NCI-H2196 treated with DMSO at 0.1 percent for 48 hours (cell line): ENCODE measurements around the gene MAST2.
A peak's percentile ranks its signal among the peaks of the same experiment; 100 is the strongest.

Experiments used
- DNase-seq: peaks from one replicate; lab custom pipeline; 2025; ENCODE audit not compliant: unreplicated experiment; lab: John Stamatoyannopoulos, UW

The MAST2 gene

GRCh38 chr1:46013581-46013980 is 210.2 kb downstream of the MAST2 start:
- no peak for DNase-seq

- no peak for DNase-seq
These were observed 214.6 kb downstream of the MAST2 start for GRCh38 chr1:46017876-46018503.

DNA sequence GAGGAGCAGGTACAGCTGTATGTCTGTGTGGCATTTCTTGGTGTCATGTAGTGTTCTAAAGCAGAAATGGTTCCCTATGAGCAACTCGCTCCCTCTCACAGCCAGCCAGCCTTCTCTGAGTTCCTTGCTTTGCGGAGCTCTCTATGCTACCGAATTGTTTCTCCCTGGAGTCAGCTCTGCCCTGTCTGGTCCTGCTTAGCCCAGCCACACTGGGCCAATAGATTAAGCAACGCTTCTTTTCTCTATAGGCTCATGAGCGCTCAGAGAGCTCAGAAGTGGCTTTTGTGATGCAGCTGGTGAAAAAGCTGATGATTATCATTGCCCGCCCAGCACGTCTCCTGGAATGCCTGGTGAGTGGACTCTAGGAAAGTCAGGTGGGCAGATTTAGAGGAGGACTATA is 215.9 kb downstream of the MAST2 start:
- no peak for DNase-seq

GRCh38 chr1:46020010-46020409 is 216.6 kb downstream of the MAST2 start:
- no peak for DNase-seq

- peak; percentile 15 for DNase-seq
These were observed 217.9 kb downstream of the MAST2 start for GRCh38 chr1:46021046-46021996.

- no peak for DNase-seq
These were observed 223.1 kb downstream of the MAST2 start for GRCh38 chr1:46026531-46026930.

GRCh38 chr1:46027788-46028573 is 224.6 kb downstream of the MAST2 start:
- no peak for DNase-seq

DNA sequence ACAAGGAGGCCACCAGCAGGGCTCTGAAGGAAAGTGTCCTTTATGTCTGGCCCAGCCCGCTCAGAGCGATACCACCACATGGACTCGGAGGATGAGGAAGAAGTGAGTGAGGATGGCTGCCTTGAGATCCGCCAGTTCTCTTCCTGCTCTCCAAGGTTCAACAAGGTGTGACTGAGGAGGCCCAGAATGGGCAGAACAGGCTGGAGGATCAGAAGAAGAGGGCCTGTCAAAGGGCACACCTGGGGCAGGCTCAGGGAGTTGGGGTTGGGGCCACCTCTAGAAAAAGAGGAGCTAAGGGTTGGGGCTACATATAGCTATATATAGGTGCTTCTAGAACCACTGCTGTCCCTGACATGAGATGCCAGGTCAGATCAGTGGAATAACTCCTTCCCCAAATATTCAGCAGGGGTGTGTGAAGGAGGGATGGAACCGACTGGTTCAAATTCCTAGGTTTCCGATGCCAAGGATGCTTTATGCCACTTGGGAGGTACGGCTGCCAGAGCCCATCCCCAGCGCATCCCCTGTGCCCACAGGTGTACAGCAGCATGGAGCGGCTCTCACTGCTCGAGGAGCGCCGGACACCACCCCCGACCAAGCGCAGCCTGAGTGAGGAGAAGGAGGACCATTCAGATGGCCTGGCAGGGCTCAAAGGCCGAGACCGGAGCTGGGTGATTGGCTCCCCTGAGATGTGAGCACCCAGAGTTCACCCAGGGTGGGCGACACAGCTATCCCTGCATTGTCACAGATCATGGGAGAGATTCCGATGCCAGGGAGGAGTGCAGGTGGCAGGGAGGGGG is 226.9 kb downstream of the MAST2 start:
- no peak for DNase-seq

GRCh38 chr1:46030876-46031660 is 227.7 kb downstream of the MAST2 start:
- DNase-seq, result no peak

DNA sequence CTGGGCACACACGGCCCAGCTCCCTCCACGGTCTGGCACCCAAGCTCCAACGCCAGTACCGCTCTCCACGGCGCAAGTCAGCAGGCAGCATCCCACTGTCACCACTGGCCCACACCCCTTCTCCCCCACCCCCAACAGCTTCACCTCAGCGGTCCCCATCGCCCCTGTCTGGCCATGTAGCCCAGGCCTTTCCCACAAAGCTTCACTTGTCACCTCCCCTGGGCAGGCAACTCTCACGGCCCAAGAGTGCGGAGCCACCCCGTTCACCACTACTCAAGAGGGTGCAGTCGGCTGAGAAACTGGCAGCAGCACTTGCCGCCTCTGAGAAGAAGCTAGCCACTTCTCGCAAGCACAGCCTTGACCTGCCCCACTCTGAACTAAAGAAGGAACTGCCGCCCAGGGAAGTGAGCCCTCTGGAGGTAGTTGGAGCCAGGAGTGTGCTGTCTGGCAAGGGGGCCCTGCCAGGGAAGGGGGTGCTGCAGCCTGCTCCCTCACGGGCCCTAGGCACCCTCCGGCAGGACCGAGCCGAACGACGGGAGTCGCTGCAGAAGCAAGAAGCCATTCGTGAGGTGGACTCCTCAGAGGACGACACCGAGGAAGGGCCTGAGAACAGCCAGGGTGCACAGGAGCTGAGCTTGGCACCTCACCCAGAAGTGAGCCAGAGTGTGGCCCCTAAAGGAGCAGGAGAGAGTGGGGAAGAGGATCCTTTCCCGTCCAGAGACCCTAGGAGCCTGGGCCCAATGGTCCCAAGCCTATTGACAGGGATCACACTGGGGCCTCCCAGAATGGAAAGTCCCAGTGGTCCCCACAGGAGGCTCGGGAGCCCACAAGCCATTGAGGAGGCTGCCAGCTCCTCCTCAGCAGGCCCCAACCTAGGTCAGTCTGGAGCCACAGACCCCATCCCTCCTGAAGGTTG is 231.4 kb downstream of the MAST2 start:
- no peak for DNase-seq

DNA sequence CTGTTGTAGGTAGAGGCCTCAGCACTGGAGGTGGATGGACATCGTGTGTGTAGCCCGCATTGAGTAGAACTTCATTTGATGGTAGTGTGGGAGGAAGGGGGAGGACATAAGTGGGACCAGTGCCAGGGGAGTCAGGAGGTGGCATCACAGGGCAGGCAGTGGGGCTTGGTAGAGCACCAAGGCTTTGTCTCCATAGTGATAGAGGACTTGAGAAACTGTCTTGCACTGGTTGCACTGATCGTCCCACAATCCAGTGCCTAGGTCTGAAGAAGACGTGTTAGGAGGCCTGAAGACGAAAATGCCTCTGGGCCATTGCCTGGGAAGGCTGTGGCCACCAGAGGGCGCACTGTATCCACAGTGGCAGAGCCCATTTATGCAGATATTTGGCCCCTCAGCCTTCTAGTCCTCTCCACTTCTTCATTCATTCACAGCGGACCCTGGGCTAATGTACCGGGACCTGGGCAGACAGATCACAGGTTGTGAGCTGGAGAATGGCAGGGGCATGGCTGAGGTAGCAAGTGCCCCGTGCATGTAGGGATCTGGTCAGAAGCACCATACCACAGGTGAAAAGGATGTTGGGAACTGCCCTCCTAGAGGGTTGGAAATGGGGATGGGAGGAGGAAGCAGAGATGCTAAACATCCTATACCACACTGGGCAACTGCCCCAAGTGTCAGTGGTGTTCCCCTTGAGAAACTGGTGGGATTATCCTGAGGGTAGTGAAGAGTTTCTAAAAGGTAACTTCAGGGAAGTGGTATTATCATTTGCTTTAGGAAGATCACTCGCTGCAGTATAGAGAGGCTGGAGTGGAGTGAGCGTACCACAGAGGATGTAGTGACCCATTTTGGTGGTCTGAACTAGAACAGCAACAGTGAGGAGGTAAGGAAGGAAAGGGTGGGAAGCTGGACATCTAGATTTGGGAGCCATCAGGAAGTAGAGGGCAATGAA is 233.8 kb downstream of the MAST2 start:
- DNase-seq, result peak; percentile 58

- peak; percentile 90 for DNase-seq
These were observed 236.2 kb downstream of the MAST2 start for GRCh38 chr1:46039571-46040052.

GRCh38 chr1:46041551-46041950 is 238.1 kb downstream of the MAST2 start:
- no peak for DNase-seq

GRCh38 chr1:46041974-46042373 is 238.6 kb downstream of the MAST2 start:
- DNase-seq, result no peak

- DNase-seq, result no peak
These were observed 240.1 kb downstream of the MAST2 start for GRCh38 chr1:46043458-46044017.

GRCh38 chr1:46044116-46044515 is 240.7 kb downstream of the MAST2 start:
- DNase-seq, result no peak

DNA sequence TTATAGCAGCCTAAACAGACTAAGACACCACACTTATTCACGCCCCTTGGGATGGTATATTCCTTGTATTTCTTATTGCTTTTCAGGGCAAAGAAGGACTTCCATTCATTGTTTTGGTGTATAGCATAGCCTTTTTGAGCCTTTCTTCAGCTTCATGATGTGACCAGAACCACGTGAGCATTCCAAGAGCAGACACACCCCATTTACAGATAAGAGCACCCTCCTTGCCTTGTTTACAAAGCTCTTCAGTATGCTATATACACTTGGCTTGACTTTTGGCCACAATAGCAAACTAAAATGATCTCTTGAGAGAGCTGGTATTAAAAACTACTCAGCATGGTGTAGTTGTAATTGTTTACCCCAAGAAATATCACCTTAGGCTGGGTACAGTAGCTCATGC is 250.3 kb downstream of the MAST2 start:
- DNase-seq, result no peak
